ENCODE data around the gene MRTFA.
"Not testable (repeated sequence)": the region's sequence is repeated elsewhere in the genome, so short reads cannot be mapped to it uniquely, and the experiment has no call there.

The MRTFA gene

DNA sequence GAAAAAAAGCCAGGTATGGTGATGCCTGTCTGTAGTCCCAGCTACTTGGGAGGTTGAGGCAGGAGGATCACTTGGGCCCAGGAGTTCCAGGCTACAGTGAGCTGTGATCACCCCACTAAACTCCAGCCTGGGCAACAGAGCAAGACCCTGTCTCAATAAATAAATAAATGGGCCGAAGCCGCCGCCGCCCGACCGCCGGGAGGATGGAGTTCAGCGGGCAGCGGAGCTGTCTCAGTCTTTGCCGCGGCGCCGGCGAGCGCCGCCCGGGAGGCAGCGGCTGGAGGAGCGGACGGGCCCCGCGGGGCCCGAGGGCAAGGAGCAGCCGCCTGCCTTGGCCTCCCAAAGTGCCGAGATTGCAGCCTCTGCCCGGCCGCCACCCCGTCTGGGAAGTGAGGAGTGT is 100.4 kb downstream of the MRTFA start:
- H4K91ac ChIP-seq (ENCODE audit: low read depth, low read length, poor library complexity); H2BK12ac ChIP-seq (ENCODE audit: low read length); H2BK120ac ChIP-seq (ENCODE audit: low read depth, low read length); H3K4ac ChIP-seq (ENCODE audit: low read length); H3K79me1 ChIP-seq (ENCODE audit: low read depth, low read length); H2AK5ac ChIP-seq (ENCODE audit: low read depth, low read length); H3K27ac ChIP-seq (replicated peaks; ENCODE audit: low read length); H3K4me2 ChIP-seq (ENCODE audit: insufficient read depth, low read length, poor library complexity, severe bottlenecking); H3K9me3 ChIP-seq (replicated peaks in 1 of 2; ENCODE audit: control insufficient read depth in 2 of 2, insufficient read depth in 1 of 2, low read depth in 1 of 2, low read length in 2 of 2); H3K27me3 ChIP-seq (ENCODE audit: control insufficient read depth in 3 of 3, insufficient read depth in 3 of 3, low read depth in 1 of 3, low read length in 3 of 3); DNase-seq (ENCODE audit: low spot score); H3K9ac ChIP-seq (ENCODE audit: low read depth, low read length, poor library complexity); H4K8ac ChIP-seq (ENCODE audit: low read depth, low read length); H3K14ac ChIP-seq (ENCODE audit: low read length); H2BK5ac ChIP-seq (ENCODE audit: low read length); H3K23ac ChIP-seq (ENCODE audit: low read depth, low read length, poor library complexity); H3K4me1 ChIP-seq (ENCODE audit: control insufficient read depth in 2 of 2, insufficient read depth in 1 of 2, low read depth in 1 of 2, low read length in 2 of 2); H3K36me3 ChIP-seq (replicated peaks in 1 of 2; ENCODE audit: control insufficient read depth in 2 of 2, insufficient read depth in 2 of 2, low read length in 2 of 2); H3K18ac ChIP-seq (ENCODE audit: low read length); H2BK15ac ChIP-seq (ENCODE audit: low read length); H2AFZ ChIP-seq (ENCODE audit: low read length); H3K4me3 ChIP-seq (ENCODE audit: low read length in 2 of 2): not testable (repeated sequence)
- no CpG with 5 or more reads among the region's 28 CpGs for WGBS, 2 donors (ENCODE audit: extremely low coverage in 2 of 2, insufficient read length in 2 of 2, insufficient replicate concordance in 1 of 2)

GRCh38 chr22:40535642-40536041 is 100.9 kb downstream of the MRTFA start:
- no peak overlapping the region for H4K8ac ChIP-seq (ENCODE audit: low read depth, low read length)
- peaks cover 5 to 8% of the 10 kb centered on the region in 2 donors for H3K4me1 ChIP-seq (ENCODE audit: control insufficient read depth in 2 of 2, insufficient read depth in 1 of 2, low read depth in 1 of 2, low read length in 2 of 2)
- no peak overlapping the region for H2BK12ac ChIP-seq (ENCODE audit: low read length)
- H2BK5ac ChIP-seq (ENCODE audit: low read length) = no peak overlapping the region
- no peak overlapping the region for H4K91ac ChIP-seq (ENCODE audit: low read depth, low read length, poor library complexity)
- H2BK15ac ChIP-seq (ENCODE audit: low read length) = no peak overlapping the region
- H3K14ac ChIP-seq (ENCODE audit: low read length) = no peak overlapping the region
- WGBS, 2 donors (ENCODE audit: extremely low coverage in 2 of 2, insufficient read length in 2 of 2, insufficient replicate concordance in 1 of 2) = no CpG with 5 or more reads among the region's 2 CpGs
- H3K36me3 ChIP-seq (replicated peaks in 1 of 2; ENCODE audit: control insufficient read depth in 2 of 2, insufficient read depth in 2 of 2, low read length in 2 of 2) = no peaks in the 10 kb centered on the region
- H3K18ac ChIP-seq (ENCODE audit: low read length) = no peak overlapping the region
- no peak overlapping the region for H2AFZ ChIP-seq (ENCODE audit: low read length)
- H3K4ac ChIP-seq (ENCODE audit: low read length) = no peak overlapping the region
- H3K27ac ChIP-seq (replicated peaks; ENCODE audit: low read length) = no peak overlapping the region
- H3K27me3 ChIP-seq (ENCODE audit: control insufficient read depth in 3 of 3, insufficient read depth in 3 of 3, low read depth in 1 of 3, low read length in 3 of 3) = no peaks in the 10 kb centered on the region
- H3K4me2 ChIP-seq (ENCODE audit: insufficient read depth, low read length, poor library complexity, severe bottlenecking) = no peak overlapping the region
- no peak overlapping the region for H3K9ac ChIP-seq (ENCODE audit: low read depth, low read length, poor library complexity)
- peaks cover 3 to 5% of the 10 kb centered on the region in 2 donors for H3K9me3 ChIP-seq (replicated peaks in 1 of 2; ENCODE audit: control insufficient read depth in 2 of 2, insufficient read depth in 1 of 2, low read depth in 1 of 2, low read length in 2 of 2)
- DNase-seq (ENCODE audit: low spot score) = no peak
- H2BK120ac ChIP-seq (ENCODE audit: low read depth, low read length) = no peak overlapping the region
- H3K79me1 ChIP-seq (ENCODE audit: low read depth, low read length) = no peaks in the 10 kb centered on the region
- no peak overlapping the region for H3K4me3 ChIP-seq (ENCODE audit: low read length in 2 of 2)
- no peak overlapping the region for H2AK5ac ChIP-seq (ENCODE audit: low read depth, low read length)
- no peak overlapping the region for H3K23ac ChIP-seq (ENCODE audit: low read depth, low read length, poor library complexity)

- no peak overlapping the region for H2BK5ac ChIP-seq (ENCODE audit: low read length)
- H3K4me3 ChIP-seq (ENCODE audit: low read length in 2 of 2) = no peak overlapping the region
- H3K14ac ChIP-seq (ENCODE audit: low read length) = no peak overlapping the region
- H4K8ac ChIP-seq (ENCODE audit: low read depth, low read length) = no peak overlapping the region
- H3K79me1 ChIP-seq (ENCODE audit: low read depth, low read length) = no peaks in the 10 kb centered on the region
- no peaks in the 10 kb centered on the region for H3K27me3 ChIP-seq (ENCODE audit: control insufficient read depth in 3 of 3, insufficient read depth in 3 of 3, low read depth in 1 of 3, low read length in 3 of 3)
- H3K23ac ChIP-seq (ENCODE audit: low read depth, low read length, poor library complexity) = no peak overlapping the region
- H3K27ac ChIP-seq (replicated peaks; ENCODE audit: low read length) = peak overlapping the region; percentile 40
- H3K18ac ChIP-seq (ENCODE audit: low read length) = no peak overlapping the region
- H2BK15ac ChIP-seq (ENCODE audit: low read length) = no peak overlapping the region
- H2BK120ac ChIP-seq (ENCODE audit: low read depth, low read length) = no peak overlapping the region
- H3K4me1 ChIP-seq (ENCODE audit: control insufficient read depth in 2 of 2, insufficient read depth in 1 of 2, low read depth in 1 of 2, low read length in 2 of 2) = peaks cover 5 to 6% of the 10 kb centered on the region in 2 donors
- no peak overlapping the region for H3K9ac ChIP-seq (ENCODE audit: low read depth, low read length, poor library complexity)
- no peak overlapping the region for H4K91ac ChIP-seq (ENCODE audit: low read depth, low read length, poor library complexity)
- no peak overlapping the region for H2BK12ac ChIP-seq (ENCODE audit: low read length)
- no peak for DNase-seq (ENCODE audit: low spot score)
- no peak overlapping the region for H3K4me2 ChIP-seq (ENCODE audit: insufficient read depth, low read length, poor library complexity, severe bottlenecking)
- peaks cover 3 to 5% of the 10 kb centered on the region in 2 donors for H3K9me3 ChIP-seq (replicated peaks in 1 of 2; ENCODE audit: control insufficient read depth in 2 of 2, insufficient read depth in 1 of 2, low read depth in 1 of 2, low read length in 2 of 2)
- no peak overlapping the region for H2AK5ac ChIP-seq (ENCODE audit: low read depth, low read length)
- no CpG with 5 or more reads among the region's 2 CpGs for WGBS, 2 donors (ENCODE audit: extremely low coverage in 2 of 2, insufficient read length in 2 of 2, insufficient replicate concordance in 1 of 2)
- no peak overlapping the region for H2AFZ ChIP-seq (ENCODE audit: low read length)
- H3K36me3 ChIP-seq (replicated peaks in 1 of 2; ENCODE audit: control insufficient read depth in 2 of 2, insufficient read depth in 2 of 2, low read length in 2 of 2) = no peaks in the 10 kb centered on the region
- H3K4ac ChIP-seq (ENCODE audit: low read length) = no peak overlapping the region
Measured at GRCh38 chr22:40535189-40535512, 101.4 kb downstream of the MRTFA start.

DNA sequence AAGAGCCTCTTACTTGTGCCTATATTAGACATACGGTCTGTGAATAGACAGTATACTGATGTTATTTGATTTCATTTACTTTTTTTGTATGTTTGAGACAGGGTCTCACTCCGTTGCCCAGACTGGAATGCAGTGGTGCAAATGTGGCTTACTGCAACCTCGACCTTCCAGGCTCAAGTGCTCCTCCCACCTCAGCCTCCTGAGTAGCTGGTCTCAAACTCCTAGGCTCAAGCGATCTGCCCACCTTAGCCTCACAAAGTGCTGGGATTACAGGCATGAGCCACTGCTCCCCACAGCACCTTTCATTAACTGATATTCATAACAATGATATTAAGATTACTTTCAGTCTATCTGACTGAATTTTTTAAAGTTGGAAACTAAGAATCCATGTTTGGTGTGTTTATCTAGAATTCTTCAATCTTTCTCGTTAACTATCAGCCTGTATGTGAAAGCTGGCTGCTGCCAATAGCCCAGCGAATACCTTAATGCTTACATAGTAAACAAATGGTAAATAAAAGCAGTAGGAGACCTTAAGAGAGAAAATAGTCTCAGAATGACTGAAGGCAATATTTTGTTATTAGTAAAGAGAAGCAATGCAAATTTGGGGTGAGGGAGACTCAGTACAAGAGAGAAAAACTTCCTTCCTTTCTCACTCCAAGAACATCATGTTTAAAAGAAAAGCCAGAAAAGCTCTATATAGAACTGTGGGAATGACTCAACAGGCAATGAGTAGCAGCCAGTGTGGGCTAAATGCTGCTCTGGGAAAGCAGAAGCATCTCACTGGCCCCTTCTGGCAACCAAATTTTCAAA is 101.9 kb downstream of the MRTFA start:
- H3K4me1 ChIP-seq (ENCODE audit: control insufficient read depth in 2 of 2, insufficient read depth in 1 of 2, low read depth in 1 of 2, low read length in 2 of 2) = peaks cover 5 to 6% of the 10 kb centered on the region in 2 donors

More for the DNA sequence above, 101.9 kb downstream of the MRTFA start:
- WGBS, 2 donors (ENCODE audit: extremely low coverage in 2 of 2, insufficient read length in 2 of 2, insufficient replicate concordance in 1 of 2) = no CpG with 5 or more reads among the region's 6 CpGs
- Histone ChIP-seq H2BK120ac (ENCODE audit: low read depth, low read length) (no peak overlapping the region), H3K4me3 (ENCODE audit: low read length in 2 of 2) (no peak overlapping the region), H3K18ac (ENCODE audit: low read length) (no peak overlapping the region), H3K23ac (ENCODE audit: low read depth, low read length, poor library complexity) (no peak overlapping the region), H3K14ac (ENCODE audit: low read length) (no peak overlapping the region), H3K36me3 (replicated peaks in 1 of 2; ENCODE audit: control insufficient read depth in 2 of 2, insufficient read depth in 2 of 2, low read length in 2 of 2) (no peaks in the 10 kb centered on the region), H3K79me1 (ENCODE audit: low read depth, low read length) (no peaks in the 10 kb centered on the region), H2AFZ (ENCODE audit: low read length) (no peak overlapping the region), H4K91ac (ENCODE audit: low read depth, low read length, poor library complexity) (no peak overlapping the region), H3K4me2 (ENCODE audit: insufficient read depth, low read length, poor library complexity, severe bottlenecking) (no peak overlapping the region), H2BK5ac (ENCODE audit: low read length) (no peak overlapping the region), H3K27me3 (ENCODE audit: control insufficient read depth in 3 of 3, insufficient read depth in 3 of 3, low read depth in 1 of 3, low read length in 3 of 3) (no peaks in the 10 kb centered on the region), H3K4ac (ENCODE audit: low read length) (no peak overlapping the region), H3K9ac (ENCODE audit: low read depth, low read length, poor library complexity) (no peak overlapping the region), H2BK12ac (ENCODE audit: low read length) (no peak overlapping the region), H2BK15ac (ENCODE audit: low read length) (no peak overlapping the region), H3K27ac (replicated peaks; ENCODE audit: low read length) (peak overlapping the region; percentile 40), H4K8ac (ENCODE audit: low read depth, low read length) (no peak overlapping the region), H2AK5ac (ENCODE audit: low read depth, low read length) (no peak overlapping the region), H3K9me3 (replicated peaks in 1 of 2; ENCODE audit: control insufficient read depth in 2 of 2, insufficient read depth in 1 of 2, low read depth in 1 of 2, low read length in 2 of 2) (peaks cover 3 to 5% of the 10 kb centered on the region in 2 donors)
- no peak for DNase-seq (ENCODE audit: low spot score)
